A549 (cell line): ENCODE measurements around the gene SMIM32. TPM values are rescaled to one million over a fixed set of nuclear protein-coding genes. Genes with fewer than 3 reads are reported as not detected.

ENCODE experiments used
- ATAC-seq, 2 experiments: fragments of 200-7000 bp in 1 of 2; fragments of >200 bp in 1 of 2; cut with Nextera tagmentation in 1 of 2; cut with Tn5 transposase in 1 of 2; 3 replicates each; pipeline versions ENCODE4 v1.8.0 to v1.9.1; 2018 to 2020; ENCODE audit warnings: mild to moderate bottlenecking in 1 of 2, moderate library complexity in 1 of 2
- CTCF ChIA-PET: fragments of 300-600 bp; sonication (Branson Sonifier 250); formaldehyde crosslinking; extraction: SDS; loops from one replicate; lab custom pipeline; 2021; ENCODE audit warnings: antibody characterized with exemption, inconsistent platforms; lab: Yijun Ruan, JAX
- POLR2A ChIA-PET: fragments of 350-600 bp; formaldehyde crosslinking; extraction: SDS; loops from one replicate; lab custom pipeline; 2021; ENCODE audit warnings: antibody characterized with exemption, inconsistent platforms; lab: Yijun Ruan, JAX
- DNase-seq, 2 experiments: peaks; one replicate each; pipeline versions ENCODE4 v3.0.0 to v3.0.0-alpha.2; 2011 to 2016; ENCODE audit warnings: low read depth in 1 of 2, low spot score in 1 of 2
- FAIRE-seq: peaks from 2 replicates; lab custom pipeline; 2011; peaks lifted over from hg19 to GRCh38; lab: Jason Lieb, UNC
- H3K27ac ChIP-seq, 2 experiments: fragments of >200 bp; sonication (Bioruptor Twin); formaldehyde crosslinking; 3 replicates each; pipeline ENCODE4 v1.5.1; 2016 to 2017
- H3K4me1 ChIP-seq: fragments of >200 bp; sonication (Bioruptor Twin); formaldehyde crosslinking; 3 replicates; pipeline ENCODE4 v1.6.1; 2016
- H3K4me2 ChIP-seq: fragments of >200 bp; sonication (Bioruptor Twin); formaldehyde crosslinking; 3 replicates; pipeline ENCODE4 v1.6.1; 2016
- H3K4me3 ChIP-seq: fragments of >200 bp; sonication (Bioruptor Twin); formaldehyde crosslinking; 3 replicates; pipeline ENCODE4 v1.5.1; 2016
- H3K9me3 ChIP-seq: fragments of >200 bp; sonication (Bioruptor Twin); formaldehyde crosslinking; 3 replicates; pipeline ENCODE4 v1.6.1; 2016
- CBX2 ChIP-seq: fragments of 200-600 bp; sonication (generic); IDR thresholded peaks from 2 replicates; pipeline ENCODE4 v1.6.1; 2016; ENCODE audit warnings: low read depth, mild to moderate bottlenecking, borderline replicate concordance
- EHF ChIP-seq: fragments of 250-450 bp; sonication (Bioruptor Pico); IDR thresholded peaks from 2 replicates; pipeline ENCODE4 v1.5.0; 2020; ENCODE audit warnings: mild to moderate bottlenecking
- EHMT2 ChIP-seq: fragments of 200-600 bp; sonication (generic); IDR thresholded peaks from 2 replicates; pipeline ENCODE4 v1.6.1; 2016; ENCODE audit warnings: antibody characterized with exemption, low read depth, mild to moderate bottlenecking, moderate library complexity
- ESRRA ChIP-seq: fragments of 150-350 bp; IDR thresholded peaks from 2 replicates; pipeline ENCODE4 v1.6.1; 2014; ENCODE audit warnings: mild to moderate bottlenecking, low read length, borderline replicate concordance
- FOSL2 ChIP-seq, 2 experiments: fragments of 450-650 bp in 1 of 2; fragments of >200 bp in 1 of 2; sonication (Bioruptor Twin) in 1 of 2; formaldehyde crosslinking; IDR thresholded peaks; 2 replicates each; pipeline versions ENCODE4 v1.5.0 to v1.6.1; 2016 to 2020; ENCODE audit warnings: mild to moderate bottlenecking in 1 of 2, moderate library complexity in 1 of 2
- FOXS1 ChIP-seq: fragments of 250-450 bp; sonication (Bioruptor Pico); IDR thresholded peaks from 2 replicates; pipeline ENCODE4 v1.5.0; 2020; ENCODE audit warnings: mild to moderate bottlenecking, moderate library complexity
- HDAC2 ChIP-seq: fragments of 200-600 bp; sonication (generic); IDR thresholded peaks from 2 replicates; pipeline ENCODE4 v1.6.1; 2016
- HOXA7 ChIP-seq: fragments of 250-450 bp; sonication (Bioruptor Pico); IDR thresholded peaks from 2 replicates; pipeline ENCODE4 v1.5.0; 2020; ENCODE audit warnings: mild to moderate bottlenecking, moderate library complexity
- HOXB5 ChIP-seq: fragments of 250-450 bp; sonication (Bioruptor Pico); IDR thresholded peaks from 2 replicates; pipeline ENCODE4 v1.5.0; 2020; ENCODE audit warnings: mild to moderate bottlenecking, moderate library complexity
- JUNB ChIP-seq: fragments of >200 bp; sonication (Bioruptor Twin); formaldehyde crosslinking; IDR thresholded peaks from 2 replicates; pipeline ENCODE4 v1.6.1; 2016
- KDM5A ChIP-seq: fragments of 200-600 bp; sonication (generic); IDR thresholded peaks from 2 replicates; pipeline ENCODE4 v1.6.1; 2016; ENCODE audit warnings: antibody characterized with exemption, mild to moderate bottlenecking
- MYC ChIP-seq: IDR thresholded peaks from 2 replicates; pipeline ENCODE4 v1.6.1; 2012; ENCODE audit warnings: mild to moderate bottlenecking, inconsistent platforms, low read length, improper control_type of control experiment, borderline replicate concordance
- NFE2L2 ChIP-seq: fragments of 150-350 bp; conservative IDR thresholded peaks from 2 replicates; pipeline ENCODE4 v1.6.1; 2014; ENCODE audit warnings: low read length
- NPAS2 ChIP-seq: fragments of 250-450 bp; sonication (Bioruptor Pico); IDR thresholded peaks from 2 replicates; pipeline ENCODE4 v1.8.0; 2022; ENCODE audit warnings: mild to moderate bottlenecking, moderate library complexity, borderline replicate concordance
- NR3C1 ChIP-seq: fragments of >200 bp; sonication (Bioruptor Twin); formaldehyde crosslinking; IDR thresholded peaks from 3 replicates; pipeline ENCODE4 v1.6.1; 2017
- POLR2A ChIP-seq: IDR thresholded peaks from 2 replicates; pipeline ENCODE4 v1.6.1; 2012; ENCODE audit warnings: mild to moderate bottlenecking, low read length
- RARB ChIP-seq: fragments of 250-450 bp; sonication (Bioruptor Pico); IDR thresholded peaks from 2 replicates; pipeline ENCODE4 v1.8.0; 2021; ENCODE audit warnings: mild to moderate bottlenecking, moderate library complexity
- ZNF302 ChIP-seq: fragments of 250-450 bp; sonication (Bioruptor Pico); IDR thresholded peaks from 2 replicates; pipeline ENCODE4 v1.9.0; 2021; ENCODE audit warnings: inconsistent platforms, mild to moderate bottlenecking, moderate library complexity
- WGBS: methylation state at CpG from one replicate; pipeline ENCODE4 v1.1.6; 2017; ENCODE audit errors: missing lambda C conversion rate; 5-methylcytosine and 5-hydroxymethylcytosine counted together
- polyA plus RNA-seq, 4 experiments: library from polyadenylated mRNA; depleted of rRNA in 3 of 4; stranded (reverse); fragments of >200 nt; fragmentation: RNase III in 1 of 4; extraction: RNeasy Plus Mini Kit Qiagen cat#74134 plus additional on column Dnase treatment in 1 of 4; gene quantifications; 2 replicates in 3 of 4; 3 replicates in 1 of 4; pipeline ENCODE4 v1.2.3, GENCODE V29; 2011 to 2017
- TF ChIP-seq, protein P1 (sequence below): IDR thresholded peaks from 2 replicates; pipeline ENCODE4 v1.6.1; 2012
- TF ChIP-seq, protein P2 (sequence below): IDR thresholded peaks from 2 replicates; pipeline ENCODE4 v1.6.1; 2012
- TF ChIP-seq, protein P3 (sequence below): fragments of >200 bp; sonication (Bioruptor Twin); formaldehyde crosslinking; IDR thresholded peaks from 3 replicates; pipeline ENCODE4 v1.5.1; 2016
- TF ChIP-seq, protein P4 (sequence below): fragments of 250-450 bp; sonication (Bioruptor Pico); IDR thresholded peaks from 2 replicates; pipeline ENCODE4 v1.5.0; 2020; ENCODE audit warnings: low read depth, mild to moderate bottlenecking, moderate library complexity

The SMIM32 gene
- polyA plus RNA-seq, 2 of the 4 experiments (the other 2 are of a cell fraction): not detected

DNA sequence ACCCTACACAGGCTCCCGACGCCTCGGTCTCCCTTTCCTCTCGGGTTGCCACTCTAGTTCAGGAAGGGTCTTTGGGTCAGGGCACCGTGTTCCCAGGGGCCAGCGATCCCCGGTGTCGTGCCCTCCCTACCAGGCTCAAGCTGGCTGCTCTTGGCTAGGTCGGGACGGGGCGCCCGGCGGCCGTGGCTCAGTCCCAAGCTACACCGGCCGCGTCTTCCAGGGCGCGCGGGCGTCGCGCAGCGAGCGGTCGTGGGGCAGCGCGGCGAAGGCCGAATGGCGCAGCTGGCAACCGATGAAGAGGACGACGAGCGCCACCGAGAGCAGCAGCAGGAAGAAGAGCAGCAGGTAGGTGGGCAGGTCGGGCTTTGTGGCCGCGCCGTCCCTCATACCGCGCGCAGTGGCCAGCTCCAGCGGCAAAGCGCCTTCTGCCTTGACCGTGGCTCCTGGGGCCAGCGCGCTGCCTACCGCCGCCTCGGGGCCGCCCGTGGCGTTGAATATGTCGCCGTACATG is 892 bp downstream of the SMIM32 start (continued):
- TF ChIP-seq, protein P1, sequence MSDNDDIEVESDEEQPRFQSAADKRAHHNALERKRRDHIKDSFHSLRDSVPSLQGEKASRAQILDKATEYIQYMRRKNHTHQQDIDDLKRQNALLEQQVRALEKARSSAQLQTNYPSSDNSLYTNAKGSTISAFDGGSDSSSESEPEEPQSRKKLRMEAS: no peak

DNA sequence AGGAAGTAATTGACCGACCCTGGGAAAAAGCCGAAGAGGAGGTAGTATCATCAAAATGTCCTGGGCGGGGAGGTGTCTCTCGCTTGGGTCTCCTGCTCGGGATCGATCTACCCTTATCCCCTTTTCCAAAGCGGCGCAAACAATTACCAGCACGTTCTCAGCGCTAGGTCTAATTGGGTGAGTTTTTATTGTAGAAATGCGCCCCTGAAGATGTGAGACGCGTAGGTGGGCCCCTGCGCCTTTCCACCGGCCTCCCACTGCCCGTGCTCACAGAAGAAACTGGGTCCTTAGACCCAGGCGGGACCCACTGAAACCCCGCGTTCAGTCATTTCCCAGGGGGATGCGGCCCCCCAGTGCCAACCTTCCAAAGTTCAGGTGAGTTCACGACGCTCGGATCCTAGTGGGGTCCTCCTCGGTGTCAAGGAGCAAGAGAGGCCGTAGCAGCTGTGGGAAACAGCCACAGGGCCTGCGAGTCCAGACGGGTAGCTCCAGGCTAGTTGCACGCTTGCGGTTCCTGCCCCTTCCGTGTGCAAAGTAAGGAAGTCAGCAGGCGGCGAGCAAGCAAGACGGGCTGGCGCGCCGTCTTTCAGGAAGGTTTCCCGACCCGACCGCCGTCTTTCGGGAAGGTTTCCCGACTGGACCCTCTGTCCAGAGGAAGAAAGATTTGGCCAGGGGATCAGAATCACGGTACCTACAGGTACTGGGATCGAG is 1.5 kb downstream of the SMIM32 start:
- DNase-seq: no peak
- Histone ChIP-seq H3K27ac (no peak overlapping the region), H3K4me2 (no peak overlapping the region), H3K9me3 (no peaks in the 10 kb centered on the region), H3K4me1 (no peaks in the 10 kb centered on the region), H3K4me3 (no peak overlapping the region)
- POLR2A ChIA-PET: no interaction called here
- no peak for FAIRE-seq
- 96% methylated on average over 44 of the region's 44 CpGs for WGBS
- CTCF ChIA-PET: interaction anchor here (1.5 kb wide), 1 partner anchor 28 kb away, joined by 3 read pairs; no protein-coding TSS in a partner anchor
- TF ChIP-seq EHMT2 (no peak), NFE2L2 (no peak), ZNF302 (no peak), HDAC2 (no peak), JUNB (no peak), FOSL2 (IDR thresholded peaks at IDR 0.05) (no peak), FOSL2 (CRISPR knock-in tag; IDR thresholded peaks at IDR 0.05) (no peak), RARB (no peak), NR3C1 (no peak)
- TF ChIP-seq, protein P2, sequence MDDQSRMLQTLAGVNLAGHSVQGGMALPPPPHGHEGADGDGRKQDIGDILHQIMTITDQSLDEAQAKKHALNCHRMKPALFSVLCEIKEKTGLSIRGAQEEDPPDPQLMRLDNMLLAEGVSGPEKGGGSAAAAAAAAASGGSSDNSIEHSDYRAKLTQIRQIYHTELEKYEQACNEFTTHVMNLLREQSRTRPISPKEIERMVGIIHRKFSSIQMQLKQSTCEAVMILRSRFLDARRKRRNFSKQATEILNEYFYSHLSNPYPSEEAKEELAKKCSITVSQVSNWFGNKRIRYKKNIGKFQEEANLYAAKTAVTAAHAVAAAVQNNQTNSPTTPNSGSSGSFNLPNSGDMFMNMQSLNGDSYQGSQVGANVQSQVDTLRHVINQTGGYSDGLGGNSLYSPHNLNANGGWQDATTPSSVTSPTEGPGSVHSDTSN: no peak
- ATAC-seq: no peak

DNA sequence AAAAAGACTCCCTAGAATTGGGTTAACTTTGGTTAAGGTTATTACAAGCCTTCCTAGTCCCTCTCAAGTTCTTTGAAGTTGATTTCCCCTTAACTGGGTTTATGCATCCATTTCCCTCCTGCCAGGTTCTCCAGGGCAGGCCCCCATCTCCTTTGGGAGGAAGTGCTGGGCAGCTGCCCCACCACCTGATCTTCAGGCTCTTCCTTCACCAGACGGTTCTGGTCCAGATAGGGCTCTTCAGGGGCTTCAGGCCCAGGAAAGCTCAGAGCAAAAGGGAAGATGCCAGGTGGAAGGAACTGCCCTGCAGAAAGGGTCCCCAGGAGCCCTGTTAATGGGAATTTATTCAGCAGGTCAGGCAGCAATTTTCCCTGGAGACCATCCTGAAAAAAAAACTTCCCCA is 2.1 kb downstream of the SMIM32 start:
- 100% methylated on average over 1 of the region's 1 CpG for WGBS
- ATAC-seq: no peak
- FAIRE-seq: no peak
- Histone ChIP-seq H3K4me3 (no peak overlapping the region), H3K4me1 (no peaks in the 10 kb centered on the region), H3K4me2 (no peak overlapping the region), H3K27ac (no peak overlapping the region), H3K9me3 (no peaks in the 10 kb centered on the region)
- CTCF ChIA-PET: interaction anchor here (1.5 kb wide), 1 partner anchor 28 kb away, joined by 3 read pairs; no protein-coding TSS in a partner anchor
- no peak for TF ChIP-seq HOXB5 (CRISPR knock-in tag)
- no peak for TF ChIP-seq HOXA7 (CRISPR knock-in tag)
- no peak for TF ChIP-seq POLR2A
- no peak for TF ChIP-seq EHF
- no peak for TF ChIP-seq FOXS1 (CRISPR knock-in tag)
- no peak for TF ChIP-seq MYC
- TF ChIP-seq CBX2: no peak
- TF ChIP-seq, protein P3, sequence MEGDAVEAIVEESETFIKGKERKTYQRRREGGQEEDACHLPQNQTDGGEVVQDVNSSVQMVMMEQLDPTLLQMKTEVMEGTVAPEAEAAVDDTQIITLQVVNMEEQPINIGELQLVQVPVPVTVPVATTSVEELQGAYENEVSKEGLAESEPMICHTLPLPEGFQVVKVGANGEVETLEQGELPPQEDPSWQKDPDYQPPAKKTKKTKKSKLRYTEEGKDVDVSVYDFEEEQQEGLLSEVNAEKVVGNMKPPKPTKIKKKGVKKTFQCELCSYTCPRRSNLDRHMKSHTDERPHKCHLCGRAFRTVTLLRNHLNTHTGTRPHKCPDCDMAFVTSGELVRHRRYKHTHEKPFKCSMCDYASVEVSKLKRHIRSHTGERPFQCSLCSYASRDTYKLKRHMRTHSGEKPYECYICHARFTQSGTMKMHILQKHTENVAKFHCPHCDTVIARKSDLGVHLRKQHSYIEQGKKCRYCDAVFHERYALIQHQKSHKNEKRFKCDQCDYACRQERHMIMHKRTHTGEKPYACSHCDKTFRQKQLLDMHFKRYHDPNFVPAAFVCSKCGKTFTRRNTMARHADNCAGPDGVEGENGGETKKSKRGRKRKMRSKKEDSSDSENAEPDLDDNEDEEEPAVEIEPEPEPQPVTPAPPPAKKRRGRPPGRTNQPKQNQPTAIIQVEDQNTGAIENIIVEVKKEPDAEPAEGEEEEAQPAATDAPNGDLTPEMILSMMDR: no peak
- TF ChIP-seq ESRRA: no peak
- no peak for TF ChIP-seq NPAS2 (CRISPR knock-in tag)
- TF ChIP-seq, protein P4, sequence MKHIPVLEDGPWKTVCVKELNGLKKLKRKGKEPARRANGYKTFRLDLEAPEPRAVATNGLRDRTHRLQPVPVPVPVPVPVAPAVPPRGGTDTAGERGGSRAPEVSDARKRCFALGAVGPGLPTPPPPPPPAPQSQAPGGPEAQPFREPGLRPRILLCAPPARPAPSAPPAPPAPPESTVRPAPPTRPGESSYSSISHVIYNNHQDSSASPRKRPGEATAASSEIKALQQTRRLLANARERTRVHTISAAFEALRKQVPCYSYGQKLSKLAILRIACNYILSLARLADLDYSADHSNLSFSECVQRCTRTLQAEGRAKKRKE (CRISPR knock-in tag): no peak
- no peak for TF ChIP-seq KDM5A
- no peak for DNase-seq
- POLR2A ChIA-PET: no interaction called here
